ENCODE measurements around the gene CRACR2A. TPM values are rescaled to one million over a fixed set of nuclear protein-coding genes. Genes with fewer than 3 reads are reported as not detected.

CRACR2A gene
- total RNA-seq, 2 experiments from 2014 or later, result 32.4 to 34.3 TPM

GRCh38 chr12:3713483-3713882, 39.4 kb downstream of the CRACR2A start:
- no peak for DNase-seq
- POLR2A ChIA-PET, result interaction anchor here (1.0 kb wide), 1 partner anchor 40 kb away, joined by 3 read pairs; no protein-coding TSS in a partner anchor
- Mint-ChIP-seq H3K27me3 (no peaks in the 10 kb centered on the region), H3K36me3 (ENCODE audit: low read depth) (peaks cover 38% of the 10 kb centered on the region), H3K4me3 (no peak overlapping the region), H3K4me1 (peaks cover 6% of the 10 kb centered on the region), H3K9me3 (no peaks in the 10 kb centered on the region), H3K27ac (no peak overlapping the region)
- CTCF ChIA-PET, result no interaction called here

DNA sequence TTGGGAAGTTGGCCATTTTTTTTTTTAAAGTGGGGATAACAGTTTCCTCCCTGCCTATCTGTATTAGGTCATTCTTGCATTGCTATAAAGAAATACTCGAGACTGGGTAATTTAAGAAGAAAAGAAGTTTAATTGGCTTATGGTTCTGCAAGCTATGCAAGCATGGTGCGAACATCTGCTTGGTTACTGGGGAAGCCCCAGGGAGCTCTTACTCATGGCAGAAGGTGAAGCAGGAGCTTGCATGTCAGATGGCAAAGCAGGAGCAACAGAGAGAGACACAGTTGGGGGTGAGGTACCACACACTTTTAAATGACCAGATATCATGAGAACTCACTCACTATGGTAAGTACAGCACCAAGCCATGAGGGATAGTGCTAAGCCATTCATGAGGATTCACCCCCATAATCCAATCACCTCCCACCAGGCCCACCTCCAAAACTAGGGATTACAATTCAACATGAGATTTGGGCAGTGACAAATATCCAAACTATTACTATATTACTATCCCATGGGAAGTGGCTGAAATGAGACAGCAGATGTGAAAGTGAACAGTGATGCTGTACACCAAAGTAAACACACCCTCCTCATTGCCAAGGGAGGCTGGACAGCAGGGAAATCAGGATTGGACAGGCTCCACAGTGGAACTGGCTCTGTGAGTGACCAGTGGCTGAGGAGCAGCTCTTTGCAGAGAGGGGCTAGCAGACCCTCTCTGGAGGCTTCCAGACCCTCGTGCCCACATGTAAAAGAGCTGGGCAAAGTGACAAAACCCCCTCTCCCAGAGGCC, 40.5 kb downstream of the CRACR2A start:
- Mint-ChIP-seq H3K27me3 (no peaks in the 10 kb centered on the region), H3K9me3 (no peaks in the 10 kb centered on the region), H3K27ac (no peak overlapping the region), H3K4me1 (peaks cover 4% of the 10 kb centered on the region), H3K4me3 (no peak overlapping the region), H3K36me3 (ENCODE audit: low read depth) (peaks cover 30% of the 10 kb centered on the region)
- DNase-seq, result no peak
- ChIA-PET CTCF (no interaction called here), POLR2A (no interaction called here)

GRCh38 chr12:3705354-3705675, 47.6 kb downstream of the CRACR2A start:
- Mint-ChIP-seq H3K9me3 (peaks cover 9% of the 10 kb centered on the region), H3K36me3 (ENCODE audit: low read depth) (peaks cover 28% of the 10 kb centered on the region), H3K4me1 (peaks cover 6% of the 10 kb centered on the region), H3K27me3 (no peaks in the 10 kb centered on the region), H3K27ac (no peak overlapping the region), H3K4me3 (no peak overlapping the region)
- POLR2A ChIA-PET, result no interaction called here
- DNase-seq, result no peak
- CTCF ChIA-PET, result interaction anchor here (1.0 kb wide), 1 partner anchor 98 kb away, joined by 4 read pairs; no protein-coding TSS in a partner anchor

DNA sequence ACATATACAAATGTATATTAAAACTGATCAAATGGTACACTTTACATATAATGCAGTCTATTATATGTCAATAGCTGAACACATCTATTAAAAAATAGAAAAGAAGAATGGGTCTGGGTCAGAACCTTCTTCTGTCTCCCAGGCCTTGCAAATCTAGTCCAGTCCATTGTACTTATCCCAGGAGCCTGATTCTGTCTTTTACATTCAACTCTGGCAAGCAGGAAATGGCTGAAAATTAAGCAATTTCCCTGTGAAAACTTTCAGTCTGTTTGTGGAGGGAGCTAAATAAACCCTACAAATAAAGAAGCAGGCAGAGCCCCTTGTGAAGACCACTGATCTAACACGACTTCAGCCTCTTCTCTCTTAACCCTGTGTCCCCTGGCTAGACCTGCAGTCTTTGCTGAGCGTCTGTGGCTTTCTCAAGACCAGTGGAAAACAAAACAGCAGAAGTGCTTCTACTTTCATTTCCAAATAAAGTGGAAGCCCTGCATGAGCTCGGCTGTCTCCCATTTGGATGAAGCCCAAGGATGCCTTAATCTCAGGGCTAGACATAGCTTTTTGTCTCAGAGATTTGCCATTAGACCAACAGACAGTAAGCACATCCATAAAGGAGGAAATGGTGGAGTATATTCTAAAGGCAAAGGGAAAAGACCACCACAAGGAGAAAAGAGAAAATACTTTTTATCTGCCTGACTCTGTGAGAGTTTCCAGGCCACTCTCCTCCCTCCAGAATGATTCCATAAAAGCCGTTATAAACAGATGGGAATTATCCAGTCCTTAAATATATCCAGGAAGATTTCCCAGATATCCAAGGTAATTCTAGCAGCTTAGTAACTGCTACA, 48.2 kb downstream of the CRACR2A start:
- H3K27me3 Mint-ChIP-seq, result no peaks in the 10 kb centered on the region
- CTCF ChIA-PET, result interaction anchor here (1.0 kb wide), 1 partner anchor 99 kb away, joined by 4 read pairs; no protein-coding TSS in a partner anchor
- H3K4me3 Mint-ChIP-seq, result no peak overlapping the region
- H3K4me1 Mint-ChIP-seq, result peaks cover 2% of the 10 kb centered on the region
- DNase-seq, result no peak
- peaks cover 9% of the 10 kb centered on the region for H3K9me3 Mint-ChIP-seq
- POLR2A ChIA-PET, result no interaction called here
- peaks cover 23% of the 10 kb centered on the region for H3K36me3 Mint-ChIP-seq (ENCODE audit: low read depth)
- no peak overlapping the region for H3K27ac Mint-ChIP-seq

- H3K4me3 Mint-ChIP-seq, result no peak overlapping the region
- H3K36me3 Mint-ChIP-seq (ENCODE audit: low read depth), result peaks cover 19% of the 10 kb centered on the region
- ChIA-PET CTCF (no interaction called here), POLR2A (no interaction called here)
- DNase-seq, result no peak
- peaks cover 9% of the 10 kb centered on the region for H3K9me3 Mint-ChIP-seq
- peaks cover 2% of the 10 kb centered on the region for H3K4me1 Mint-ChIP-seq
- H3K27ac Mint-ChIP-seq, result no peak overlapping the region
- no peaks in the 10 kb centered on the region for H3K27me3 Mint-ChIP-seq
Observed at GRCh38 chr12:3700861-3701260, 52.0 kb downstream of the CRACR2A start.

DNA sequence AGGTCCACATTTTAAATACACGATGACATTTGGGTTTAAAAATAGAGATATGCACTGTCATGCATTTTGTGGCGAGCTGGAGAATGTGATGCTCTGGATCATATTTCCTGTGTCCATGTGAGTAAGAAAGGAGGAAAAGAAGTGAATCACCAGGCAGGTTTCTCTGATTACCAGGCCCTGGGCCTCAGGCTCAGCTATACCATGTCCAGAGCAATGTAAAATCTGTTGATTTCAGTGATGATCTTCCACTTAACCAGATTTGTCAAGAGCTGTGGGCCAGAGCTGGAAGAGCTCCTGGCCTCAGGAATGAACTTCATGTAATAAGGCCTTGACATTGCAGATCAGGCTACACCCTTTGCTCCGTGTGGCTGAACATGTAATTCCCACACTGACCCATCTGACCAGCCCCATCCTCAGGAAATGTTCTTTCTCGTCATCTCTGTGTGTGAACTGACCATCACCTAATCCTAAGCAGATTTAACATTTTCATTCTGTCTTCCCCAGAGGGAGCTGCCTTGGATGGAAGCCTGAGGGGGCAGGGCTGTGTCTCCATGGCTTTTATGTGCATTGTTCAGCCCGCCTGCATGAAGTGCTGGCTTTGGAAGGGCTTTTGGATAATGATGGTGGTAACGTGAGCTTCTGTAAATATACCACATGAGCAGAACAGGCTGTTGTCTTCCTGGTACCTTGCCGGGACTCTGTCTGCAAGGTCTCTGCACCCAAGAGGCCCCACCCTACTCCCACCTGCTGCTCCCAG, 54.5 kb downstream of the CRACR2A start:
- Mint-ChIP-seq H3K36me3 (ENCODE audit: low read depth) (peaks cover 31% of the 10 kb centered on the region), H3K9me3 (peaks cover under 1% of the 10 kb centered on the region), H3K27ac (no peak overlapping the region), H3K4me3 (no peak overlapping the region), H3K27me3 (no peaks in the 10 kb centered on the region), H3K4me1 (no peaks in the 10 kb centered on the region)
- DNase-seq, result no peak
- CTCF ChIA-PET, result no interaction called here
- POLR2A ChIA-PET, result no interaction called here

- H3K27me3 Mint-ChIP-seq, result no peaks in the 10 kb centered on the region
- H3K36me3 Mint-ChIP-seq (ENCODE audit: low read depth), result peaks cover 32% of the 10 kb centered on the region
- no peaks in the 10 kb centered on the region for H3K9me3 Mint-ChIP-seq
- no peak overlapping the region for H3K4me3 Mint-ChIP-seq
- H3K27ac Mint-ChIP-seq, result no peak overlapping the region
- no peaks in the 10 kb centered on the region for H3K4me1 Mint-ChIP-seq
- no peak for DNase-seq
- ChIA-PET CTCF (no interaction called here), POLR2A (no interaction called here)
Observed at GRCh38 chr12:3697311-3697870, 55.5 kb downstream of the CRACR2A start.

GRCh38 chr12:3694673-3695072, 58.2 kb downstream of the CRACR2A start:
- Mint-ChIP-seq H3K4me3 (no peak overlapping the region), H3K27ac (no peak overlapping the region), H3K9me3 (peaks cover 7% of the 10 kb centered on the region), H3K4me1 (no peaks in the 10 kb centered on the region), H3K27me3 (no peaks in the 10 kb centered on the region), H3K36me3 (ENCODE audit: low read depth) (peaks cover 49% of the 10 kb centered on the region)
- ChIA-PET CTCF (no interaction called here), POLR2A (no interaction called here)
- DNase-seq, result no peak

- CTCF ChIA-PET, result no interaction called here
- no peak overlapping the region for H3K4me3 Mint-ChIP-seq
- no peaks in the 10 kb centered on the region for H3K27me3 Mint-ChIP-seq
- POLR2A ChIA-PET, result no interaction called here
- no peak for DNase-seq
- peaks cover 7% of the 10 kb centered on the region for H3K9me3 Mint-ChIP-seq
- peaks cover 7% of the 10 kb centered on the region for H3K4me1 Mint-ChIP-seq
- peaks cover 61% of the 10 kb centered on the region for H3K36me3 Mint-ChIP-seq (ENCODE audit: low read depth)
- H3K27ac Mint-ChIP-seq, result no peak overlapping the region
Observed at GRCh38 chr12:3692616-3693365, 60.1 kb downstream of the CRACR2A start.

DNA sequence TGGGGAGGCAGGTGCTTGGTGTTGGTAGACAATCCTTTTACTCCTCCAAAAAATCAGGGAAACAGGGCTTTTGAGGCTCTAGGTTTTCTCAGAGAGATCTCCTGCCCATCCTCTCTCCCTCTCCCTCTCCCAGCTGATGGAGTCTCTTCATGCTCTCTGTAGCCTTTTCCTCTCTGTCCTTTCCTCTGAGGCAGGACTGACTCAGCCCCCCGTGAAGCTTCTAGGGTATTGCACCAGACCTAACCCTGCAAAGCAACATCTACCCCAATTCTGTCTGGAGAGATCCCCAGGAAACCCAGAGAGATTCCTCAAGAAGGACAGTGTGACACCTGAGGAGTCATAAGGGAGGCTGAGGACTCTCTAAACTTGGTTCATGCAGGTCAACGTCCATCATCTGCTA, 66.4 kb downstream of the CRACR2A start:
- peaks cover 9% of the 10 kb centered on the region for H3K4me1 Mint-ChIP-seq
- CTCF ChIA-PET, result no interaction called here

DNA sequence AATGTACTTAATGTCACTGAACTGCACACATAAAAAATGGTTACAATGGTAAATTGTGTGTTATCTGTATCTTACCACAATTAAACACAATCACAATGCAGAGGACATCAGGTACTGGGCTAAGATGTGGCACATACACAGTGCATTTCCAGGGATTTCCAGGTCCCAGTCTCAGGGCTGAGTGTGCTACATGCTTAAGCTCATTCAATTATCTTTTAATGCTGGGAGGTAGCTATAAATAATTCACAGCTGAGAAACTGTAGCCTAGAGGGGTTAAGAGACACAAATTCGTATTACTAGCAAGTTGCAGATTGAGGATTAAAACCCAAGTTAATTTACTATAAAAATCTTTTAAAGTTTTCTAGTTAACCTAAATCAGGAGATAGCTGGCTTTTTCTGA, 67.1 kb downstream of the CRACR2A start:
- H3K27ac Mint-ChIP-seq, result no peak overlapping the region
- H3K4me1 Mint-ChIP-seq, result peaks cover 9% of the 10 kb centered on the region
- DNase-seq, result no peak
- CTCF ChIA-PET, result no interaction called here
- peaks cover 3% of the 10 kb centered on the region for H3K9me3 Mint-ChIP-seq
- H3K4me3 Mint-ChIP-seq, result no peak overlapping the region
- H3K36me3 Mint-ChIP-seq (ENCODE audit: low read depth), result peaks cover 35% of the 10 kb centered on the region
- H3K27me3 Mint-ChIP-seq, result no peaks in the 10 kb centered on the region
- POLR2A ChIA-PET, result no interaction called here

More for the DNA sequence above, 66.4 kb downstream of the CRACR2A start:
- DNase-seq, result no peak
- H3K4me3 Mint-ChIP-seq, result no peak overlapping the region
- H3K27ac Mint-ChIP-seq, result no peak overlapping the region
- peaks cover 3% of the 10 kb centered on the region for H3K9me3 Mint-ChIP-seq
- no peaks in the 10 kb centered on the region for H3K27me3 Mint-ChIP-seq
- POLR2A ChIA-PET, result no interaction called here
- H3K36me3 Mint-ChIP-seq (ENCODE audit: low read depth), result peaks cover 38% of the 10 kb centered on the region

DNA sequence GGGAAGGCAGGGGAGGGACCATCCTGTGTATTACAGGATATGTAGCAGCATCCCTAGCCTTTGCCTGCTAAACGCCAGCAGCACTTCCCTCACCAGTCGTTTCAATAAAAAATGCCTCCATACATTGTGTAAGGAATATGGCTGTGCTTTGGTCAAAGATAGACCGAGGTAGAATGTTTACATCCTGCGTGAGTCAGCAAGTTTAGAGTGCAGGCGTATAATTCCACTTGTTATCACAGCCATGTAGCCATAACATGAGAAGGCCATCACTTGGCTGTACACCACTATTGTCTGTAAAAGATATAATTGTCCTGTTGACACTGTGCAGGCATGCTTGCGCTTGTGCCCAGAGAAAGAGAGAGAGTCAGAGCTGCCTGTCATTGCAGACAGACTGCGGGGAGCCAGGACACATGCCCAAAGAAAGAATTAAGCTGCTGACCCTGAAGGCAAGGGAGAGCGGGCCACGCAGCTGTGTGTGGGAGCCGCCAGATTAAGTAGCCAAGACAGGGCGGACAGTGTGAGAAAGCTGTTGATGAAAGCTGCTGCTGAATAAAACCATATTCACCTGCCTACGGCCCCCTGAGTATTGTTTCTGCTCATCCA, 68.4 kb downstream of the CRACR2A start:
- H3K4me3 Mint-ChIP-seq, result no peak overlapping the region

More for the DNA sequence above, 68.4 kb downstream of the CRACR2A start:
- Mint-ChIP-seq H3K36me3 (ENCODE audit: low read depth) (peaks cover 24% of the 10 kb centered on the region), H3K27ac (no peak overlapping the region), H3K9me3 (no peaks in the 10 kb centered on the region), H3K27me3 (no peaks in the 10 kb centered on the region), H3K4me1 (peaks cover 9% of the 10 kb centered on the region)
- no peak for DNase-seq
- POLR2A ChIA-PET, result no interaction called here
- CTCF ChIA-PET, result no interaction called here

Measured in activated CD4-positive, alpha-beta memory T cell treated with anti-CD3 and anti-CD28 coated beads, Interleukin-2, amount 10 ng/mL, durations not matched to agents 7 days and 5 days (primary cell).